ENCODE data around the gene COP1. TPM values are rescaled to one million over a fixed set of nuclear protein-coding genes. Genes with fewer than 3 reads are reported as not detected.

Gene COP1
- total RNA-seq, 4 donors from 2014 or later, result 81.1 to 82.6 (median 81.5) TPM

GRCh38 chr1:176157995-176158394 lies 49.1 kb downstream of the COP1 start:
- no peak for TF ChIP-seq CTCF (IDR thresholded peaks at IDR 0.05; ENCODE audit: low read depth)

GRCh38 chr1:176149939-176150807 lies 56.9 kb downstream of the COP1 start:
- no peak for TF ChIP-seq CTCF (IDR thresholded peaks at IDR 0.05; ENCODE audit: low read depth)

- no peak for TF ChIP-seq CTCF (IDR thresholded peaks at IDR 0.05; ENCODE audit: low read depth)
Measured at GRCh38 chr1:176144526-176144925, 62.6 kb downstream of the COP1 start.

- TF ChIP-seq CTCF (IDR thresholded peaks at IDR 0.05; ENCODE audit: low read depth), result no peak
Measured at GRCh38 chr1:176142973-176143372, 64.1 kb downstream of the COP1 start.

GRCh38 chr1:176141449-176141848 lies 65.6 kb downstream of the COP1 start:
- no peak for TF ChIP-seq CTCF (IDR thresholded peaks at IDR 0.05; ENCODE audit: low read depth)

- no peak for TF ChIP-seq CTCF (IDR thresholded peaks at IDR 0.05; ENCODE audit: low read depth)
Measured at GRCh38 chr1:176136891-176137290, 70.2 kb downstream of the COP1 start.

GRCh38 chr1:176134666-176135065 lies 72.4 kb downstream of the COP1 start:
- TF ChIP-seq CTCF (IDR thresholded peaks at IDR 0.05; ENCODE audit: low read depth), result no peak

Data from subcutaneous adipose tissue (tissue), 4 donors.